ENCODE results near the gene CENPT.

Gene CENPT

GRCh38 chr16:67888331-67888730 lies 40.8 kb upstream of the CENPT start:
- POLR2A ChIA-PET, result no interaction called here
- Histone ChIP-seq H3K9me3 (ENCODE audit: control extremely low read depth in 1 of 5, control insufficient read depth in 4 of 5, insufficient read depth in 2 of 5, low read depth in 1 of 5, low read length in 4 of 5) (no peaks in the 10 kb centered on the region), H3K4me3 (ENCODE audit: control insufficient read depth in 1 of 7, extremely low read depth in 1 of 7, insufficient read depth in 4 of 7, low read depth in 2 of 7, low read length in 6 of 7) (no peak overlapping the region), H3K27me3 (replicated peaks in 2 of 5; ENCODE audit: control insufficient read depth in 4 of 5, insufficient read depth in 5 of 5, low read length in 4 of 5) (no peaks in the 10 kb centered on the region), H3K27ac (ENCODE audit: insufficient read depth in 1 of 2, low read depth in 1 of 2, low read length in 2 of 2, poor library complexity in 1 of 2, severe bottlenecking in 2 of 2) (no peak overlapping the region), H3K36me3 (ENCODE audit: control insufficient read depth in 4 of 4, insufficient read depth in 4 of 4, low read length in 3 of 4) (peaks cover 2 to 31% (median 23%) of the 10 kb centered on the region in 4 experiments), H3K4me1 (ENCODE audit: control extremely low read depth in 1 of 4, control insufficient read depth in 4 of 4, insufficient read depth in 4 of 4, low read length in 3 of 4) (peaks cover 0 to 7% (median 2%) of the 10 kb centered on the region in 4 experiments)
- CTCF ChIA-PET, result interaction anchor here (0.9 to 20.3 kb wide), 4 partner anchors 9 to 72 kb away, joined by 3 to 359 read pairs (median 114); partner anchors contain the start of genes CTRL and PSMB10
- no peak for DNase-seq
- no CpG with 5 or more reads among the region's 3 CpGs for WGBS (ENCODE audit: insufficient coverage)

GRCh38 chr16:67886387-67886786 lies 38.9 kb upstream of the CENPT start:
- no peaks in the 10 kb centered on the region for H3K27me3 ChIP-seq (replicated peaks in 2 of 5; ENCODE audit: control insufficient read depth in 4 of 5, insufficient read depth in 5 of 5, low read length in 4 of 5)
- ChIA-PET POLR2A (no interaction called here), CTCF (interaction anchor here (0.6 to 20.3 kb wide), 12 partner anchors 9 to 344 kb away, joined by 3 to 359 read pairs (median 4); partner anchors contain the start of genes CTRL, EDC4 and PSMB10)
- H3K36me3 ChIP-seq (ENCODE audit: control insufficient read depth in 4 of 4, insufficient read depth in 4 of 4, low read length in 3 of 4), result peaks cover 2 to 50% (median 41%) of the 10 kb centered on the region in 4 experiments
- no peak overlapping the region for H3K4me3 ChIP-seq (ENCODE audit: control insufficient read depth in 1 of 7, extremely low read depth in 1 of 7, insufficient read depth in 4 of 7, low read depth in 2 of 7, low read length in 6 of 7)
- H3K27ac ChIP-seq (ENCODE audit: insufficient read depth in 1 of 2, low read depth in 1 of 2, low read length in 2 of 2, poor library complexity in 1 of 2, severe bottlenecking in 2 of 2), result no peak overlapping the region
- H3K9me3 ChIP-seq (ENCODE audit: control extremely low read depth in 1 of 5, control insufficient read depth in 4 of 5, insufficient read depth in 2 of 5, low read depth in 1 of 5, low read length in 4 of 5), result no peaks in the 10 kb centered on the region
- WGBS (ENCODE audit: insufficient coverage), result 84% methylated on average over 3 of the region's 5 CpGs
- DNase-seq, result no peak
- H3K4me1 ChIP-seq (ENCODE audit: control extremely low read depth in 1 of 4, control insufficient read depth in 4 of 4, insufficient read depth in 4 of 4, low read length in 3 of 4), result no peaks in the 10 kb centered on the region

- POLR2A ChIA-PET, result no interaction called here
These were observed 38.5 kb upstream of the CENPT start for GRCh38 chr16:67885976-67886375.

GRCh38 chr16:67885545-67885944 lies 38.1 kb upstream of the CENPT start:
- POLR2A ChIA-PET, result interaction anchor here (0.6 kb wide), 1 partner anchor 124 kb away, joined by 3 read pairs; no protein-coding TSS in a partner anchor
- Histone ChIP-seq H3K4me3 (ENCODE audit: control insufficient read depth in 1 of 7, extremely low read depth in 1 of 7, insufficient read depth in 4 of 7, low read depth in 2 of 7, low read length in 6 of 7) (no peak overlapping the region), H3K4me1 (ENCODE audit: control extremely low read depth in 1 of 4, control insufficient read depth in 4 of 4, insufficient read depth in 4 of 4, low read length in 3 of 4) (no peaks in the 10 kb centered on the region), H3K27me3 (replicated peaks in 2 of 5; ENCODE audit: control insufficient read depth in 4 of 5, insufficient read depth in 5 of 5, low read length in 4 of 5) (no peaks in the 10 kb centered on the region), H3K36me3 (ENCODE audit: control insufficient read depth in 4 of 4, insufficient read depth in 4 of 4, low read length in 3 of 4) (peaks cover 6 to 59% (median 49%) of the 10 kb centered on the region in 4 experiments), H3K27ac (ENCODE audit: insufficient read depth in 1 of 2, low read depth in 1 of 2, low read length in 2 of 2, poor library complexity in 1 of 2, severe bottlenecking in 2 of 2) (peak overlapping the region in 1 of 2 experiments; percentile 43), H3K9me3 (ENCODE audit: control extremely low read depth in 1 of 5, control insufficient read depth in 4 of 5, insufficient read depth in 2 of 5, low read depth in 1 of 5, low read length in 4 of 5) (no peaks in the 10 kb centered on the region)
- 97% methylated on average over 9 of the region's 12 CpGs for WGBS (ENCODE audit: insufficient coverage)
- CTCF ChIA-PET, result interaction anchor here (0.6 to 20.3 kb wide), 10 partner anchors 21 to 345 kb away, joined by 3 to 359 read pairs (median 4); partner anchors contain the start of genes CTRL and PSMB10
- DNase-seq, result no peak

More at GRCh38 chr16:67885976-67886375, 38.5 kb upstream of the CENPT start:
- DNase-seq, result no peak
- CTCF ChIA-PET, result interaction anchor here (0.6 to 20.3 kb wide), 14 partner anchors 8 to 344 kb away, joined by 3 to 359 read pairs (median 4); partner anchors contain the start of genes CTRL, EDC4 and PSMB10
- Histone ChIP-seq H3K4me1 (ENCODE audit: control extremely low read depth in 1 of 4, control insufficient read depth in 4 of 4, insufficient read depth in 4 of 4, low read length in 3 of 4) (no peaks in the 10 kb centered on the region), H3K9me3 (ENCODE audit: control extremely low read depth in 1 of 5, control insufficient read depth in 4 of 5, insufficient read depth in 2 of 5, low read depth in 1 of 5, low read length in 4 of 5) (no peaks in the 10 kb centered on the region), H3K4me3 (ENCODE audit: control insufficient read depth in 1 of 7, extremely low read depth in 1 of 7, insufficient read depth in 4 of 7, low read depth in 2 of 7, low read length in 6 of 7) (no peak overlapping the region), H3K27me3 (replicated peaks in 2 of 5; ENCODE audit: control insufficient read depth in 4 of 5, insufficient read depth in 5 of 5, low read length in 4 of 5) (no peaks in the 10 kb centered on the region), H3K27ac (ENCODE audit: insufficient read depth in 1 of 2, low read depth in 1 of 2, low read length in 2 of 2, poor library complexity in 1 of 2, severe bottlenecking in 2 of 2) (no peak overlapping the region), H3K36me3 (ENCODE audit: control insufficient read depth in 4 of 4, insufficient read depth in 4 of 4, low read length in 3 of 4) (peaks cover 4 to 54% (median 45%) of the 10 kb centered on the region in 4 experiments)
- WGBS (ENCODE audit: insufficient coverage), result 97% methylated on average over 15 of the region's 19 CpGs

- H3K4me1 ChIP-seq (ENCODE audit: control extremely low read depth in 1 of 4, control insufficient read depth in 4 of 4, insufficient read depth in 4 of 4, low read length in 3 of 4), result no peaks in the 10 kb centered on the region
- 97% methylated on average over 16 of the region's 22 CpGs for WGBS (ENCODE audit: insufficient coverage)
- no peaks in the 10 kb centered on the region for H3K9me3 ChIP-seq (ENCODE audit: control extremely low read depth in 1 of 5, control insufficient read depth in 4 of 5, insufficient read depth in 2 of 5, low read depth in 1 of 5, low read length in 4 of 5)
- peak within 1 kb of the TSS in 1 of 2 experiments; percentile 43 for H3K27ac ChIP-seq (ENCODE audit: insufficient read depth in 1 of 2, low read depth in 1 of 2, low read length in 2 of 2, poor library complexity in 1 of 2, severe bottlenecking in 2 of 2)
- peaks cover 10 to 67% (median 55%) of the 10 kb centered on the region in 4 experiments for H3K36me3 ChIP-seq (ENCODE audit: control insufficient read depth in 4 of 4, insufficient read depth in 4 of 4, low read length in 3 of 4)
- ChIA-PET CTCF (interaction anchor here (0.5 to 20.3 kb wide), 15 partner anchors 10 to 343 kb away, joined by 3 to 359 read pairs (median 8); partner anchors contain the start of genes CTRL and PSMB10), POLR2A (no interaction called here)
- no peak within 1 kb of the TSS for H3K4me3 ChIP-seq (ENCODE audit: control insufficient read depth in 1 of 7, extremely low read depth in 1 of 7, insufficient read depth in 4 of 7, low read depth in 2 of 7, low read length in 6 of 7)
- no peak for DNase-seq
- H3K27me3 ChIP-seq (replicated peaks in 2 of 5; ENCODE audit: control insufficient read depth in 4 of 5, insufficient read depth in 5 of 5, low read length in 4 of 5), result no peaks in the 10 kb centered on the region
These were observed 37.2 kb upstream of the CENPT start, which contains the start of gene NRN1L for GRCh38 chr16:67884684-67885083. TSS of gene NRN1L (plus strand) at chr16:67884885. CDS start at chr16:67884904, 19 bp downstream.

- ChIA-PET POLR2A (interaction anchor here (0.8 kb wide), 1 partner anchor 52 kb away, joined by 3 read pairs; no protein-coding TSS in a partner anchor), CTCF (interaction anchor here (0.7 to 20.3 kb wide), 27 partner anchors 8 to 346 kb away, joined by 3 to 359 read pairs (median 7); partner anchors contain the start of genes CTRL, PSMB10 and RANBP10)
- Histone ChIP-seq H3K9me3 (ENCODE audit: control extremely low read depth in 1 of 5, control insufficient read depth in 4 of 5, insufficient read depth in 2 of 5, low read depth in 1 of 5, low read length in 4 of 5) (no peaks in the 10 kb centered on the region), H3K27me3 (replicated peaks in 2 of 5; ENCODE audit: control insufficient read depth in 4 of 5, insufficient read depth in 5 of 5, low read length in 4 of 5) (no peaks in the 10 kb centered on the region), H3K4me1 (ENCODE audit: control extremely low read depth in 1 of 4, control insufficient read depth in 4 of 4, insufficient read depth in 4 of 4, low read length in 3 of 4) (no peaks in the 10 kb centered on the region), H3K4me3 (ENCODE audit: control insufficient read depth in 1 of 7, extremely low read depth in 1 of 7, insufficient read depth in 4 of 7, low read depth in 2 of 7, low read length in 6 of 7) (no peak overlapping the region), H3K36me3 (ENCODE audit: control insufficient read depth in 4 of 4, insufficient read depth in 4 of 4, low read length in 3 of 4) (peaks cover 10 to 76% (median 62%) of the 10 kb centered on the region in 4 experiments), H3K27ac (ENCODE audit: insufficient read depth in 1 of 2, low read depth in 1 of 2, low read length in 2 of 2, poor library complexity in 1 of 2, severe bottlenecking in 2 of 2) (no peak overlapping the region)
- 65% methylated on average over 11 of the region's 11 CpGs for WGBS (ENCODE audit: insufficient coverage)
- DNase-seq, result peak; percentile 50 to 70 (median 66)
These were observed 36.4 kb upstream of the CENPT start for GRCh38 chr16:67883872-67884261.
